HG03045 (cell line): ENCODE measurements around the gene CTRB1.

ENCODE experiments used
- ATAC-seq: cut with Tn5 transposase; IDR thresholded peaks from one replicate; pipeline ENCODE4 v1.9.1; 2021; ENCODE audit warnings: mild to moderate bottlenecking, moderate library complexity; ENCODE audit not compliant: unreplicated experiment

CTRB1 gene

GRCh38 chr16:75218256-75219076 lies at the start of gene CTRB1:
CTRB1 (plus strand) TSS chr16:75218988; CDS start chr16:75219008, 20 bp downstream.
- peak; percentile 53 for ATAC-seq

GRCh38 chr16:75169899-75170405 lies 48.8 kb upstream of the CTRB1 start:
- no peak for ATAC-seq

GRCh38 chr16:75172578-75172977 lies 46.2 kb upstream of the CTRB1 start:
- no peak for ATAC-seq

- ATAC-seq, result no peak
These were observed 43.7 kb upstream of the CTRB1 start for GRCh38 chr16:75175074-75175473.

- ATAC-seq, result no peak
These were observed 41.9 kb upstream of the CTRB1 start for GRCh38 chr16:75176926-75177325.

GRCh38 chr16:75179208-75179607 lies 39.6 kb upstream of the CTRB1 start:
- ATAC-seq, result no peak

- no peak for ATAC-seq
These were observed 37.2 kb upstream of the CTRB1 start for GRCh38 chr16:75181630-75182029.

GRCh38 chr16:75188832-75189477 lies 29.8 kb upstream of the CTRB1 start:
- ATAC-seq, result no peak

GRCh38 chr16:75189638-75190245 lies 29.0 kb upstream of the CTRB1 start:
- ATAC-seq, result no peak

- ATAC-seq, result no peak
These were observed 26.1 kb upstream of the CTRB1 start for GRCh38 chr16:75192606-75193264.

- ATAC-seq, result no peak
These were observed 25.5 kb upstream of the CTRB1 start for GRCh38 chr16:75193265-75193650.

GRCh38 chr16:75193730-75194444 lies 24.9 kb upstream of the CTRB1 start:
- no peak for ATAC-seq

GRCh38 chr16:75195811-75196790 lies 22.7 kb upstream of the CTRB1 start:
- ATAC-seq, result no peak

GRCh38 chr16:75196836-75197235 lies 22.0 kb upstream of the CTRB1 start:
- no peak for ATAC-seq

- no peak for ATAC-seq
These were observed 21.2 kb upstream of the CTRB1 start for GRCh38 chr16:75197522-75198134.

- no peak for ATAC-seq
These were observed 20.6 kb upstream of the CTRB1 start for GRCh38 chr16:75198135-75198600.

GRCh38 chr16:75202069-75202590 lies 16.7 kb upstream of the CTRB1 start:
- ATAC-seq, result no peak

- no peak for ATAC-seq
These were observed 15.7 kb upstream of the CTRB1 start for GRCh38 chr16:75203096-75203495.
